ENCODE results near the gene GPM6B.

Gene GPM6B

DNA sequence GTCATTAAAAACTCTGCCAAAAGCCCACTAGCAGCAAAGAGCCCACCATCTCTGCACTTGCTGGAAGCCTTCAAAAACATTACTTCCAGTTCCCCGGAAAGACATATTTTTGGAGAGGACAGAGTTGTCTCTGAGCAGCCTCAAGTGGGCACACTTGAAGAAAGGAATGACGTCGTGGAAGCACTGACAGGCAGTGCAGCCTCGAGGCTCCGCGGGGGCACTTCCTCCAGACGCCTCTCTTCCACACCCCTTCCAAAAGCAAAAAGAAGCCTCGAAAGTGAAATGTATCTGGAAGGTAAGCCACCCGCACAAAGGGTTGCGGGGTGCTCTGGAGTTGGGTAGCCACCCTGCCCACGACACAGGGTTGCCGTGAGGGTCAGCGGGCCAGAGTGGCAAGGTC is 56.5 kb downstream of the GPM6B start:
- Mint-ChIP-seq H3K4me1 (peaks cover 11% of the 10 kb centered on the region), H3K27me3 (no peaks in the 10 kb centered on the region), H3K4me3 (no peak overlapping the region), H3K36me3 (peaks cover 8% of the 10 kb centered on the region), H3K27ac (no peak overlapping the region), H3K9me3 (no peaks in the 10 kb centered on the region)

GRCh38 chrX:13759152-13759718 is 57.7 kb downstream of the GPM6B start:
- no peak overlapping the region for H3K27ac Mint-ChIP-seq

DNA sequence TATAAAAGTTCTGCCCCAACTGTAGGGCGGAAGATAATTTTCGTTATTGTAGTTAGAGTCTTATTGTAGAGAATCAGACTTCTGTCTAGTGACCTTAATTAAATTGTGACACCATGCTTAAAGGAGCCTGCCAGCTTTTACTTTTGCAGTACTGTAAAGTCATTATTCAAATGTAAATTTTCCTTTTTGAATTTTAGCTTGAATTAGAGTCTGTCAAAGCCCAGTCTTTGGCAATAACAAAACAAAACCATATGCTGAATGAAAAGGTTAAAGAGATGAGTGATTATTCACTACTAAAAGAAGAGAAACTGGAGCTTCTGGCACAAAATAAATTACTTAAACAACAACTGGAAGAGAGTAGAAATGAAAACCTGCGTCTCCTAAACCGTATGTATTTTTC is 60.5 kb downstream of the GPM6B start:
- H3K4me1 Mint-ChIP-seq, result peaks cover 31% of the 10 kb centered on the region
- no peak overlapping the region for H3K27ac Mint-ChIP-seq
- H3K4me3 Mint-ChIP-seq, result no peak overlapping the region
- H3K27me3 Mint-ChIP-seq, result no peaks in the 10 kb centered on the region
- H3K9me3 Mint-ChIP-seq, result no peaks in the 10 kb centered on the region
- peaks cover 15% of the 10 kb centered on the region for H3K36me3 Mint-ChIP-seq

More at GRCh38 chrX:13759152-13759718, 57.7 kb downstream of the GPM6B start:
- no peaks in the 10 kb centered on the region for H3K27me3 Mint-ChIP-seq
- no peaks in the 10 kb centered on the region for H3K9me3 Mint-ChIP-seq
- peaks cover 18% of the 10 kb centered on the region for H3K4me1 Mint-ChIP-seq
- peaks cover 8% of the 10 kb centered on the region for H3K36me3 Mint-ChIP-seq
- H3K4me3 Mint-ChIP-seq, result no peak overlapping the region

DNA sequence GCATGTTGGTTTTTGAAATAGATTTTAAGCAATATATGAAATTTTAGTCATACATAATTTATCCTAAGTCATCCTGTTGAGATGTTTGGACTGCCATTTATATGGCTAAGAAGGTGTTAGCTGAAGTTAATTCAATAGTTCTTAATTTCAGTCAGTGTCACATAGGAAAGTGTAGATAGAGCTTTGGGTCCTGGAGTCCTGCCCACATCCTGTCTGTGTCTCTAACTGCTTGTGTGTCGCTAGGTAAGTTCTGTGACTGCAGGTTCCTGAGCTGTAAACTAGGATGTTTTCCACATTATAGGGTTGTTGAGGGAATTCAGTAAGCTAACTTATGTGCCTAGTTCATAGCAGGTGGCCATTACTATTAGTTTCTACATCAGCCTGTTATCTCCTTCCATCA is 61.6 kb downstream of the GPM6B start:
- Mint-ChIP-seq H3K4me1 (peaks cover 31% of the 10 kb centered on the region), H3K27me3 (no peaks in the 10 kb centered on the region), H3K27ac (no peak overlapping the region), H3K4me3 (no peak overlapping the region), H3K36me3 (peaks cover 15% of the 10 kb centered on the region), H3K9me3 (no peaks in the 10 kb centered on the region)

DNA sequence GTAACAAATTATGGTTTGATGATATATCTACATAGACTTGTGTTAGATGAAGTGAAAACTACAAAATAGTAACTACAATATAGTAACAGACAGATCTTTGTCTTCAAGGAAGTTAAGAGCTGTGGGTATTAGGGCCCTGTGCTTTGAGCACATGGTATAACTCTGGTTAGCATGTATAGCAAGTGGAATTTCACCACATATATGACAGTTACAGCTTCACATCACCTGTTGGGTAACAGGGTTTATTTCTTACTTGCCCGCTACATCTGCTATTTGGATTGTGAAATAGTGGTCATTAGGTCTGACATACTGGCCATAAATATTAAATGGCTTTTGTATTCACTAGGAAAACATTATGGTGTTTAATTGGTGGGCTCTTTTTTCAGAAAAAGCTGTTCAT is 62.1 kb downstream of the GPM6B start:
- Mint-ChIP-seq H3K4me3 (no peak overlapping the region), H3K27me3 (no peaks in the 10 kb centered on the region), H3K9me3 (no peaks in the 10 kb centered on the region), H3K27ac (no peak overlapping the region), H3K4me1 (peaks cover 35% of the 10 kb centered on the region), H3K36me3 (peaks cover 13% of the 10 kb centered on the region)

DNA sequence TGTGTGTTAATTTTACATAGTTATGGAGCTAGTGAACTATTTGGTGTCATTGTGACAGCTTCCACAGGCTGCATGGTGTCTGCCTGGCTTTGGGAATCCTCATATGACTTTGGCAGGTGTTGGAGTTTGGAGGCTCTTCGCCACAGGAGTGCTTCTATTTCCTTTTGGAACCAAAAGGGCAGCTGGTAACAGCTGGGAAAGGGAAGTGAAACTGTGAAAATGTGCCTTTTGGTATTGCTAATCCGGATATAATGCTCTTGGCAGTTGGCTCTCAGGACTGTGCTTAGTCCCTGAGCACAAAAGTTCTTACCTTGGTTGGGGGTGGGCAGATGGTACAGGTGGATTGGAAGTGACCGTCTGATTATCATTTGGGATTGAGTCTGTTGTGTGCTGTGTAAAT is 64.2 kb downstream of the GPM6B start:
- Mint-ChIP-seq H3K4me1 (peaks cover 31% of the 10 kb centered on the region), H3K36me3 (peaks cover 6% of the 10 kb centered on the region), H3K27ac (peak overlapping the region; percentile 82), H3K9me3 (no peaks in the 10 kb centered on the region), H3K27me3 (no peaks in the 10 kb centered on the region), H3K4me3 (no peak overlapping the region)

DNA sequence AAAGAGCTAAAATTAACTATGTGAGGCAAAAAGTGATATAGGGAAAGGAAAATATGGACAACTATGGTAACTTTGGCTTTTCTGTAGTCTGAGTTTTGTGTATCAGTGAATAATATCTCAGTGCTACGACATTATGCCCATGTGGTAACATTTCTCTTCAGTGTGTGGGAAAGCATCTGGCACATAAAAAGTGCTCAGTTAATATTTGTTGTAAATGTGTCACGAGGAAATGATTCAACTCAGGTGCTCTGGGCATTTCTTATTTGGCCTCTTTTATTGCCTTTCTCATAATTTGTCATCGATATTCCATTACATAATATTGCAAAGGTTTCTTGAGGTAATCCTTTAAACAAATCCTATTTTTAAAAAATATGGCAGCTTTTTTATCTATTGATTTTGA is 64.8 kb downstream of the GPM6B start:
- no peaks in the 10 kb centered on the region for H3K27me3 Mint-ChIP-seq
- H3K9me3 Mint-ChIP-seq, result no peaks in the 10 kb centered on the region
- peaks cover 6% of the 10 kb centered on the region for H3K36me3 Mint-ChIP-seq
- H3K4me3 Mint-ChIP-seq, result no peak overlapping the region
- H3K27ac Mint-ChIP-seq, result no peak overlapping the region
- H3K4me1 Mint-ChIP-seq, result peaks cover 36% of the 10 kb centered on the region

DNA sequence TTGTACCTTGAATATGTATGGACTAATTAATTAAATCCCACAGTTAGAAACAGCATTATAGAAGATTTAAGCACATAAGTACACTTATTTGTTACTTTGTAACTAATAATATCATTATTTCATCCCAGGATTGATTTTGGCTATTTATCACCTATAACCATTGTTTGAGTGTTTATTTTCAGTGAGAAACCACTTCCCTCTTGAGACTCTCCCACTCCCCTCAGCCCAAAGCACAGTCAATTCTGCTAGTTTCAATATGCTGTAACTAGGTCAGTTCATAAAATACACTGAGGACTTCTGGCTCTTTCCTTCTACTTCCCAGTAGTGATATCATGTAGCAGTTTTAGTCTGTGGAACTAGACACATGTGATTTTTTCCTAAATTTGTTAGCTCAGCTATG is 66.1 kb downstream of the GPM6B start:
- Mint-ChIP-seq H3K36me3 (peaks cover 6% of the 10 kb centered on the region), H3K27ac (no peak overlapping the region), H3K9me3 (no peaks in the 10 kb centered on the region), H3K4me1 (peaks cover 40% of the 10 kb centered on the region), H3K4me3 (no peak overlapping the region), H3K27me3 (no peaks in the 10 kb centered on the region)

GRCh38 chrX:13750204-13750603 is 66.7 kb downstream of the GPM6B start:
- H3K36me3 Mint-ChIP-seq, result peaks cover 6% of the 10 kb centered on the region
- peaks cover 35% of the 10 kb centered on the region for H3K4me1 Mint-ChIP-seq
- H3K9me3 Mint-ChIP-seq, result no peaks in the 10 kb centered on the region
- no peaks in the 10 kb centered on the region for H3K27me3 Mint-ChIP-seq
- H3K4me3 Mint-ChIP-seq, result no peak overlapping the region
- no peak overlapping the region for H3K27ac Mint-ChIP-seq

- peaks cover 34% of the 10 kb centered on the region for H3K4me1 Mint-ChIP-seq
- peak overlapping the region; percentile 81 for H3K27ac Mint-ChIP-seq
- H3K9me3 Mint-ChIP-seq, result no peaks in the 10 kb centered on the region
- no peaks in the 10 kb centered on the region for H3K27me3 Mint-ChIP-seq
- H3K4me3 Mint-ChIP-seq, result no peak overlapping the region
- peaks cover 6% of the 10 kb centered on the region for H3K36me3 Mint-ChIP-seq
These were observed 68.4 kb downstream of the GPM6B start for GRCh38 chrX:13748486-13748885.

- Mint-ChIP-seq H3K4me1 (peaks cover 31% of the 10 kb centered on the region), H3K9me3 (no peaks in the 10 kb centered on the region), H3K27me3 (no peaks in the 10 kb centered on the region), H3K27ac (peak overlapping the region; percentile 86), H3K36me3 (peaks cover 2% of the 10 kb centered on the region), H3K4me3 (no peak overlapping the region)
These were observed 69.1 kb downstream of the GPM6B start for GRCh38 chrX:13747836-13748235.

DNA sequence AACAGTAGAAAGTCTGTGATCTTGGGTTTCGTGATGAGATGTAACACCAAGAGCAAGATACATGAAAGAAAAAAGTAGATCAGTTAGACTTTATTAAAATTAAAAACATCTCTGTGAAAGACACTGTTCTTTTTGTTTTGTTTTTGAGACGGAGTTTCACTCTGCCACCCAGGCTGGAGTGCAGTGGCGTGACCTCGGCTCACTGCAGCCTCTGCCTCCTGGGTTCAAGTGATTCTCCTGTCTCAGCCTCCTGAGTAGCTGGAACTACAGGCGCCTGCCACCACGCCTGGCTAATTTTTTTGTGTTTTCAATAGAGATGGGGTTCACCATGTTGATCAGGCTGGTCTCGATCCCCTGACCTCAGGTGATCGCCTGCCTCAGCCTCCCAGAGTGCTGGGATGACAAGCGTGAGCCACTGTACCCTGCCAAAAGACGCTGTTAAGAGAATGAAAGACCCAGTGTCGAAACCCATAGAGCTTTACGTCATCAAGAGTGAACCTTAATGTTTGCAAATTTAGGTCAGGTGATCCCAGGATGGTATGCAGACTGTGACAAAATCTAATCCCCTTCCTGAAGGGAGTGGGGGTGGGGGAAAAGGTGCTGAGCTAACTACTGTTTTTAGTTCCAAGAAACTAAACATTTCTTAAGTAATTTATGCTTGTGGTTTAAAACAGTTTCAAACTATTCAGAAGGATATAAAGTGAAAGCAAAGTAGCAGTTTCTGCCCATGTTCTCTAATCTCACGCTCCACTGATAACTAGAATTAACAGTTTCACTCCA is 74.3 kb downstream of the GPM6B start:
- Mint-ChIP-seq H3K27ac (peak overlapping the region; percentile 72), H3K9me3 (no peaks in the 10 kb centered on the region), H3K4me3 (peak overlapping the region; percentile 52), H3K4me1 (peaks cover 31% of the 10 kb centered on the region), H3K36me3 (no peaks in the 10 kb centered on the region), H3K27me3 (no peaks in the 10 kb centered on the region)

- no peaks in the 10 kb centered on the region for H3K36me3 Mint-ChIP-seq
- peaks cover 29% of the 10 kb centered on the region for H3K4me1 Mint-ChIP-seq
- H3K27me3 Mint-ChIP-seq, result no peaks in the 10 kb centered on the region
- H3K9me3 Mint-ChIP-seq, result no peaks in the 10 kb centered on the region
- peak overlapping the region; percentile 72 for H3K27ac Mint-ChIP-seq
- H3K4me3 Mint-ChIP-seq, result no peak overlapping the region
These were observed 75.2 kb downstream of the GPM6B start for GRCh38 chrX:13741695-13742094.

GRCh38 chrX:13734278-13735172 is 82.4 kb downstream of the GPM6B start, which contains the start of the genes OFD1 and TRAPPC2:
OFD1 (plus strand) TSS chrX:13734748; CDS start chrX:13735072, 324 bp downstream.
TRAPPC2 (minus strand) TSS chrX:13734620; CDS start chrX:13719963, 14,657 bp downstream.
- Mint-ChIP-seq H3K36me3 (peaks cover 17% of the 10 kb centered on the region), H3K27me3 (no peaks in the 10 kb centered on the region), H3K27ac (peak within 1 kb of the TSS; percentile 98), H3K4me3 (peak within 1 kb of the TSS; percentile 99), H3K4me1 (peaks cover 57% of the 10 kb centered on the region), H3K9me3 (no peaks in the 10 kb centered on the region)

GRCh38 chrX:13733506-13733905 is 83.4 kb downstream of the GPM6B start:
- Mint-ChIP-seq H3K9me3 (no peaks in the 10 kb centered on the region), H3K27me3 (no peaks in the 10 kb centered on the region), H3K36me3 (peaks cover 23% of the 10 kb centered on the region)

More at GRCh38 chrX:13733506-13733905, 83.4 kb downstream of the GPM6B start:
- H3K4me1 Mint-ChIP-seq, result peaks cover 64% of the 10 kb centered on the region
- H3K4me3 Mint-ChIP-seq, result peak overlapping the region; percentile 99
- peak overlapping the region; percentile 98 for H3K27ac Mint-ChIP-seq

All from activated naive CD4-positive, alpha-beta T cell treated with anti-CD3 and anti-CD28 coated beads, Interleukin-2, amount 50 U/mL, for 24 hours (primary cell).